ENCODE data around the gene CCDC74B.
A peak's percentile ranks its signal among the peaks of the same experiment; 100 is the strongest.
"Not testable (repeated sequence)": the region's sequence is repeated elsewhere in the genome, so short reads cannot be mapped to it uniquely, and the experiment has no call there.

Gene CCDC74B

GRCh38 chr2:130174866-130175265, 30.0 kb upstream of the CCDC74B start:
- DNase-seq; in situ Hi-C loops (cut with HindIII; ENCODE audit: low pct_ligation_motif_present, low pct_unique_long_range_greater_than_20kb, low sequenced_read_pairs): not testable (repeated sequence)

DNA sequence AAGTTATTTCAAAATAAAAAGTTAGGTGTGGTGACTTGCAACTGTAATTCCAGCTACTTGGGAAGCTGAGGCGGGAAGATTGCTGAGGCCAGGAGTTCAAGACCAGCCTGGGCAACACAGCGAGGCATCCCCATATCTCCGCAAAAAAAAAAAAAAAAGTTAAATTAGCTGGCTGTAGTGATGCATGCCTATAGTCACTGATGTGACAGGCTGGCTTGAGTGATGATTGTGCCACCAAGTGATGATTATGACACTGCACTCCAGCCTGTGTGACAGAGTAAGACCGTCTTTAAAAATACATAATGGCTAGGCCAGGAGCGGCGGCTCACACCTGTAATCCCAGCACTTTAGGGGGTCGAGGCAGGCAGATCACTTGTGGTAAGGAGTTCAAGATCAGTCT, 25.0 kb upstream of the CCDC74B start:
- in situ Hi-C loops (cut with HindIII; ENCODE audit: low pct_ligation_motif_present, low pct_unique_long_range_greater_than_20kb, low sequenced_read_pairs) = no loop called here
- no peak for DNase-seq

GRCh38 chr2:130169163-130169562, 24.3 kb upstream of the CCDC74B start:
- in situ Hi-C loops (cut with HindIII; ENCODE audit: low pct_ligation_motif_present, low pct_unique_long_range_greater_than_20kb, low sequenced_read_pairs); DNase-seq: not testable (repeated sequence)

DNA sequence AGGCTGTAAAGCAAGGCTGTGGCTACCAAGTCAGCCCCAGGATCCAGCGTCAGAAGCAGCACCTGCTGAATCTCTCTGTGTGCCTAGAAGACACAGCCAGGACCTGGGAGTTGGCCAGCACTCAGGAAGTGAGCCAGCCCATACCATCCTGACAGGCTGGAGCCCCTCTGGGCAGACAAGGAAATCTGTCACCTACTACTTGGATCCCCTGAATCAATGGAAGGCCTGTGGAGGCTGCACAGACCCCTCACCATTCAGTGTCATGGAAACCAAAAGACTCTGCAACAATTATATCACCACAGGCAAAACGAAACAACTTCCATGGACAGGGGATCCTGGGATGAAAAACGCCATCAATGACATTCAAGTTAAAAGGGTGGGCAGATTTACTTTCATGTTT, 21.7 kb upstream of the CCDC74B start:
- DNase-seq; in situ Hi-C loops (cut with HindIII; ENCODE audit: low pct_ligation_motif_present, low pct_unique_long_range_greater_than_20kb, low sequenced_read_pairs): not testable (repeated sequence)

GRCh38 chr2:130165293-130166016, 20.5 kb upstream of the CCDC74B start:
- in situ Hi-C loops (cut with HindIII; ENCODE audit: low pct_ligation_motif_present, low pct_unique_long_range_greater_than_20kb, low sequenced_read_pairs) = no loop called here

DNA sequence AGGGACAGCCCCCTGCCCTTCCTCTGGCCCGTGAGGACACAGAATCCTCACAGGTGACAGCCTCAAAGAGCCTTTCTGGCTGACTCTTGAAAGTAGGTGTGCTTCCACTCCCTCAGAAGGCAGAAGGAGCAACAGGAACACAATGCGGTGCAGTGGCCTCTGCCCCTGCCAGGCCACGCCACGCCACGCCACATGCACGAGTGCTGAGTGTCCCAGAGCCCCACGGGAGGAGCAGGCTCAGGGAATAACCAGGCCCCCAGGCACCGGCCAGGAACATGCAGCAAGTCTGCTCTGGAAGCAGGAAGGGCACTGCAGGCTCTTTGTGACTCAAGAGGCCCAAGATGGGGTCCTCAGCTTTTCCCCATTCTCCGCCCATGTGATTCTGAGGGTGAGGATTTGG, 18.1 kb upstream of the CCDC74B start:
- in situ Hi-C loops (cut with HindIII; ENCODE audit: low pct_ligation_motif_present, low pct_unique_long_range_greater_than_20kb, low sequenced_read_pairs) = no loop called here
- no peak for DNase-seq

More at GRCh38 chr2:130165293-130166016, 20.5 kb upstream of the CCDC74B start:
- no peak for DNase-seq

DNA sequence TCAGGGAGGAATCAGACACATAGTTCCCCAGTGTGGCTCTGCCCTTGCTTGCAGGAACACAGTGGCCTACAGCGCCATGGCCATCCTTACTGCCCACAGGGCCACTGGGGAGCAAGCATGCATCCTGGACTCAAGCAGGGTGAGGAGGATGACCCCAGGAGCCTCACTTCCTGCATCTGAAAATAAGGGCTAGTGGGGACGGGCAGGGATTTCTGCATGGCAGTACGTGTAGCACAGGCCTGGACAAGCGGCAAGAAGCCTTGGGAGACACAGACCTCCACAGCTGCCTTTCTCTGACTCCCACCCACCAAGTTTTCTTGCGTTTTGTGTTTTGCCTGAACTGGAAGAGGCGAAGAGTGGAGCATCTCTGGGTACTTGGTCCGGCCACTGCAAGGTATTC, 17.6 kb upstream of the CCDC74B start:
- in situ Hi-C loops (cut with HindIII; ENCODE audit: low pct_ligation_motif_present, low pct_unique_long_range_greater_than_20kb, low sequenced_read_pairs); DNase-seq: not testable (repeated sequence)

GRCh38 chr2:130160838-130161705, 16.2 kb upstream of the CCDC74B start:
- DNase-seq; in situ Hi-C loops (cut with HindIII; ENCODE audit: low pct_ligation_motif_present, low pct_unique_long_range_greater_than_20kb, low sequenced_read_pairs): not testable (repeated sequence)

- in situ Hi-C loops (cut with HindIII; ENCODE audit: low pct_ligation_motif_present, low pct_unique_long_range_greater_than_20kb, low sequenced_read_pairs) = no loop called here
- no peak for DNase-seq
Observed at GRCh38 chr2:130160131-130160530, 15.2 kb upstream of the CCDC74B start.

DNA sequence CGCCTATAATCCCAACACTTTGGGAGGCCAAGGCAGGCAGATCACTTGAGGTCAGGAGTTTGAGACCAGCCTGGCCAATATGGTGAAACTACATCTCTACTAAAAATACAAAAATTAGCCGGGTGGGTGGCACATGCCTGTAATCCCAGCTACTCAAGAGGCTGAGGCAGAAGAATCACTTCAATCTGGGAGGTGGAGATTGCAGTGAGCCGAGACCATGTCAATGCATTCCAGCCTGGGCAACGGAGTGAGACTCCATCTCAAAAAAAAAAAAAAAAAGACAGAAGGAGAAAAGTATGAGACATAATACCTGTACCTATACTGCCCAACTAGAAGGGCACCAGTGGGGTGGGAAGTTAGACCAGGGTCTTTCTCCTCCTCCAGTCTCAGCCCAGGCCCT, 14.5 kb upstream of the CCDC74B start:
- DNase-seq; in situ Hi-C loops (cut with HindIII; ENCODE audit: low pct_ligation_motif_present, low pct_unique_long_range_greater_than_20kb, low sequenced_read_pairs): not testable (repeated sequence)

DNA sequence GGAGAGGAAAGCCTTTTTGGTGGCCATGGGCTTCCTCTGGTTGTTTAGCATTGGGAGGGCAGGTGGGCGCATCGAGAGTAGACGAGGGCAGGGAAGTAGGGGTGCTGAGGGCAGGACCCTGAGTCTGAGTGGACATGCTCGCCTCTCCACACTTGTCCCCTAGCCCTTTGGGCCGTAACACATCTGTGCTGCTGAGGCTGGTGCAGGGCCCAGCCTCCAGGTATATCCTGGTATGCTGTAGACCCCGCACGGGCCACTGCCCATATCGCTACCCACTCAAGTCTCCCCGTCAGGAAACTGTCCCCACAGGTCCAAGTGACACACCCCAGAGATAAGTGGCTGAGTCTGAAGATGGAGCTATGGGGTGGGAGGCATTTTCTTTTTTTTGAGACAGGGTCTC, 13.7 kb upstream of the CCDC74B start:
- no peak for DNase-seq

DNA sequence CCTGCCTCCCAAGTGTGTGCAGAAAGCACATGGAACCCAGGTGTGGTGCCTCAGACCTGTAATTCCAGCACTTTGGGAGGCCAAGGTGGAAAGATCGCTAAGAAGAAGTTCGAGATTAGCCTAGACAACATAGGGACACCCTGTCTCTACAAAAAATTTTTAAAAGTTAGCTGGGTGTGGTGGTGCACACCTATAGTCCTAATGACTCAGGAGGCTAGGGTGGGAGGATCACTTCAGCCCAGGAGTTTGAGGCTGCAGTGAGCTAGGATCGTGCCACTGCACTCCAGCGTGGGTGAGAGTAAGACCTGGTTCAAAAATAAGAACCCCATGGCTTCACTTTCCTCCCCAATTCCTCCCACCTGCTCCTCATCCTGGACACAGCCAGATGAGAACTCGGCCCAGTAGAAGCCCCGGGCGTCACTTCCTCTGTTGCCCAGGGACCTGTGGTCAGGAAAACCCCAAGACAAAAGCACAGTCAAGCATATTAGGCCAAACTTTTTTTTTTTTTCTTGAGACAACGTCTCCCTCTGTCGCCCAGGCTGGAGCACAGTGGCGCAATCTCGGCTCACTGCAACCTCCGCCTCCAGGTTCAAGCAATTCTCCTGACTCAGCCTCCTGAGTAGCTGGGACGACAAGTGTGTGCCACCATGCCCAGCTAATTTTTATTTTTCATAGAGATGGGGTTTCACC, 13.1 kb upstream of the CCDC74B start:
- DNase-seq; in situ Hi-C loops (cut with HindIII; ENCODE audit: low pct_ligation_motif_present, low pct_unique_long_range_greater_than_20kb, low sequenced_read_pairs): not testable (repeated sequence)

More for the DNA sequence above, 13.7 kb upstream of the CCDC74B start:
- in situ Hi-C loops (cut with HindIII; ENCODE audit: low pct_ligation_motif_present, low pct_unique_long_range_greater_than_20kb, low sequenced_read_pairs) = no loop called here

GRCh38 chr2:130157354-130157753, 12.4 kb upstream of the CCDC74B start:
- in situ Hi-C loops (cut with HindIII; ENCODE audit: low pct_ligation_motif_present, low pct_unique_long_range_greater_than_20kb, low sequenced_read_pairs); DNase-seq: not testable (repeated sequence)

DNA sequence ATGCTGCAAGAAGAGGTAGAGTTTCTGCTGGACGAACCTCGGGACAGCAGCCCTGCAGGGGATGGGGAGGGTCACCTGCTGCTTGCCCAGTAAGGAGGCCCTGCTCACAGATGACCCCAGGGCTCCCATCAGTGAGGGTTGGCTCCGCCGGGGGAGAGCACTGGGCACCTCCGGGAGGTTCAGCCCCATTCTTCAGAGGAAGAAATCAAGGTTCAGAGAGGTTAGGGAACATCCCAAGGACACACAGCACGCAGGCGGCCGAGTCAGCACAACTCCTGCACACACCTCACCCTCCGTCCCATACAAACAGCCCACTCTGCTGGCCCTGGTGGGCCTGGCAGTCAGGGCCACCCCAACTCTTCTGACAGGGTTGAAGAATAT, 11.7 kb upstream of the CCDC74B start:
- in situ Hi-C loops (cut with HindIII; ENCODE audit: low pct_ligation_motif_present, low pct_unique_long_range_greater_than_20kb, low sequenced_read_pairs) = no loop called here
- no peak for DNase-seq

DNA sequence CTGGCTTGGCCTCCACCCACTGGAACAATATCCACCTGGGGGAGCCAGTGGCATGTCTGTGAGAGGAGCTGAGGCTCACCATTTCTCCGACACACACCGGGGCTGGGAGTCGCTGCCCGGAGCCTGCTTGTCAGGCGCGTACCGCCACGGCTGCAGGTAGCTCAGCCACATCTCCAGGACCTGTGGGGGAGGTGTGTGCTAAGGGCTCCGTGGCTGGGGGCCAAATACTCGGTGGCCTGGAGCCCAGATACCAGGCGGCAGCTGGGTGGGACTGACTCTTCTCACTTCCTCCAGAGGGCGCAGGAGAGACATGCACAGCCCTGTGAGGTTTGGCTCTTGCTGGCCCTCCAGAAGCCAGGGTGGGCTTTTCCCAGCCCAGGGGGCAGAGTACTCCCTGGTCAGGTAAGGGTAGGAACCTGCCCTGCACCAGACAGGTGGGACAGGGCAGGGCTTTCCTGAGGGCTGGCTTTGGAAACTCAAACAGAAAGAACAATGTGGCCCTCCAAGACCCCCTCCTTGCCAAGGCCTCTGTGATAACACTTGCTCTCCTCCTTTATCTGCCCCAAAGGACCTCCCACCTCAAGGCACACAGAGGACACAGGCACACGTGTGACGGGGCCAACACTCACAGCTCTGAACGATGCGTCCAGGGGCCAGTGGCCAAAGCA, 11.2 kb upstream of the CCDC74B start:
- peak; percentile 59 for DNase-seq

GRCh38 chr2:130154773-130155765, 10.2 kb upstream of the CCDC74B start:
- DNase-seq = no peak
- in situ Hi-C loops (cut with HindIII; ENCODE audit: low pct_ligation_motif_present, low pct_unique_long_range_greater_than_20kb, low sequenced_read_pairs) = no loop called here

More for the DNA sequence above, 11.2 kb upstream of the CCDC74B start:
- in situ Hi-C loops (cut with HindIII; ENCODE audit: low pct_ligation_motif_present, low pct_unique_long_range_greater_than_20kb, low sequenced_read_pairs) = not testable (repeated sequence)

DNA sequence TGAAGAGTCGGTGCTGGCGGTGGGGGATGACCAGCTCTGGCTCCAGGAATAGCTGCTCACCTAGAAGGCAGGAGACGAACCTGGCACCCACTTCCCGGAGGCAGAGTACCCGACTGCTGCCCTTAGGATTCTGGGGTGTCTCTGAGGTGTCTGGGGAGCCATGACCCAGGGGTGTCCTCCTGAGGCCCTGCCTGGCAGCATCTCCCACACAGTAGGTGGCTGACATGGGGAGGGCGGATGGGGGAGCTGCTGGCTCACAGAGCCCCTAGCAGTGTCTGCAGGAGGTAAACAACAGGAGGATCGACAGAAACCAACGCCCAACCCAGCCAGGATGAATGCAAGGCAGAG, 9.5 kb upstream of the CCDC74B start:
- DNase-seq; in situ Hi-C loops (cut with HindIII; ENCODE audit: low pct_ligation_motif_present, low pct_unique_long_range_greater_than_20kb, low sequenced_read_pairs): not testable (repeated sequence)
